Activated naive CD4-positive, alpha-beta T cell treated with anti-CD3 and anti-CD28 coated beads, Interleukin-2, amount 50 U/mL, for 72 hours (primary cell): Measurements from ENCODE around the gene LSM11. TPM values are rescaled to one million over a fixed set of nuclear protein-coding genes. Genes with fewer than 3 reads are reported as not detected.

ENCODE experiments used
- ATAC-seq, 2 donors: fragments of 150-1000 bp; cut with Tn5 transposase; 2 replicates each; pipeline ENCODE4 v1.10.0; 2021; ENCODE audit warnings: mild to moderate bottlenecking in 2 of 2, moderate library complexity in 2 of 2
- DNase-seq, 2 donors: peaks; one replicate each; pipeline ENCODE4 v3.0.0; 2021 to 2022; ENCODE audit warnings: low spot score in 2 of 2
- H3K27ac Mint-ChIP-seq, 2 donors: one replicate each; pipeline ENCODE4 v1.8.0; 2022; ENCODE audit warnings: mild to moderate bottlenecking in 2 of 2, mixed read lengths in 2 of 2
- H3K36me3 Mint-ChIP-seq, 2 donors: one replicate each; pipeline ENCODE4 v1.8.0; 2022; ENCODE audit warnings: mixed read lengths in 2 of 2
- H3K9me3 Mint-ChIP-seq, 2 donors: one replicate each; pipeline ENCODE4 v1.8.0; 2022; ENCODE audit warnings: mixed read lengths in 2 of 2
- total RNA-seq, 2 donors: library from RNA; stranded (reverse); gene quantifications; one replicate each; pipeline ENCODE4 v1.2.3, GENCODE V29; 2022

Gene LSM11
- total RNA-seq, 2 donors from 2014 or later, result 7.8 to 9.1 TPM

DNA sequence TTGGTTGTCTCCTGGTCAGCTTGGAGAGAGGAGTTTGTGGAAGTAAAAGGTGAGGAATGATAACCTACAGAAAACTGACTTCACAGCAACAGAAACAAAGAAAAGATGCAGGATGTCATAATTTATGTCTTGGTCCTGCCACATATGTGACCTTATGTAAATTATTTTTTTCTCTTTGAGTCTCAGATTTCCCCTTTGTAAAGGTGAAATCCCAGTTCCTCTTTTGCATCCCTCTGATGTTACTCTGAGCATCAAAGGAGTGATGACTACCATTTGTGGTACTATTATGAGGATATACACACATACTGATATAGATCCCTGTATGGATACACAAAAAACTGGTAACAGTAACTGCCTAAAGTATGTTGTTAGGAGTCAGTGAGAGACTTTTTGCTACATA lies 13.7 kb upstream of the LSM11 start:
- ATAC-seq (peak; percentile 75 to 80), DNase-seq (no peak)
- Mint-ChIP-seq H3K9me3 (no peaks in the 10 kb centered on the region), H3K27ac (peak overlapping the region in 1 of 2 donors; percentile 94), H3K36me3 (peaks cover 10 to 26% of the 10 kb centered on the region in 2 donors)

- DNase-seq (no peak), ATAC-seq (no peak)
- H3K36me3 Mint-ChIP-seq, result peaks cover 10 to 25% of the 10 kb centered on the region in 2 donors
- no peaks in the 10 kb centered on the region for H3K9me3 Mint-ChIP-seq
- peak overlapping the region; percentile 94 to 97 for H3K27ac Mint-ChIP-seq
Observed at GRCh38 chr5:157730900-157731271, 12.6 kb upstream of the LSM11 start.

DNA sequence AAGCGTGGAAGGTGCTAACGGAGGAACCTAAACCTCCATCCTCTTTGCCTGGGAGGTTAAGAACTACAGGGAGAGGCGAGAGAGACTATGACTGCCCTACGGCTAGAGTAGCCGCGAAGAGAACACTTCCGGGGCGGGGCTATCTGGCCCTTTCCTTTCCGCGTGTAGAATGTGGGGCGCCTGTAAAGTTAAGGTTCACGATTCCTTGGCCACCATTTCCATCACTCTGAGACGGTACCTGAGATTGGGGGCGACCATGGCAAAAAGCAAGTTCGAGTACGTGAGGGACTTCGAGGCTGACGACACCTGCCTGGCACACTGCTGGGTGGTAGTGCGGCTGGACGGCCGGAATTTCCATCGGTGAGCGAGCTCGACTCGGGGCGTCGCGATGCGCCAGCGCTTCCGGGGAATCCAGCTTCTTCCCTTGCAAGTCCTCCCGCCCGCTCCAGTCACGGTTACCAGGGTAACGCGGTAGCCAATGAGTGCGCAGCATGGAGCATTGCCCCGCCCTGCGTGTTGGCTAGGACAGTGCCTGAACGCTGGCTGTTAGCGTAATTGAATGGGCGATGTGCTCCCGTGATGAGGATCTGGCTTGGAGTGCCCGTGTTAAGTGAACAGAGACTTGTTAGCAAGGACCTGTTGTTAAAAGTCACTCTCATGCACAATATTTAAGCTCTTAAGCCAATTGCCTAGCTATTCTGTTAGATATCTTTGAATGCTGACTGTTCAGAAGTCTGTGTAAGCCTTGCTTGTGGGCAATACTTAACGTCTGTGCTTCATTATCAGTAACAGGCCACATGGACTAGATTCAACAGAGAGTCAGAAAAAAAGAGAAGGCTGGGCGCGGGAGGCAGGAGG lies 12.0 kb upstream of the LSM11 start, which contains the start of gene THG1L:
TSS of gene THG1L (plus strand) at position 149 of the 858 bp plus-strand sequence. CDS start at position 170, 21 bp downstream.
- peak; percentile 97 to 99 for DNase-seq
- Mint-ChIP-seq H3K9me3 (no peaks in the 10 kb centered on the region), H3K36me3 (peaks cover 10 to 19% of the 10 kb centered on the region in 2 donors), H3K27ac (peak within 1 kb of the TSS; percentile 94 to 97)
- peak; percentile 93 to 95 for ATAC-seq

DNA sequence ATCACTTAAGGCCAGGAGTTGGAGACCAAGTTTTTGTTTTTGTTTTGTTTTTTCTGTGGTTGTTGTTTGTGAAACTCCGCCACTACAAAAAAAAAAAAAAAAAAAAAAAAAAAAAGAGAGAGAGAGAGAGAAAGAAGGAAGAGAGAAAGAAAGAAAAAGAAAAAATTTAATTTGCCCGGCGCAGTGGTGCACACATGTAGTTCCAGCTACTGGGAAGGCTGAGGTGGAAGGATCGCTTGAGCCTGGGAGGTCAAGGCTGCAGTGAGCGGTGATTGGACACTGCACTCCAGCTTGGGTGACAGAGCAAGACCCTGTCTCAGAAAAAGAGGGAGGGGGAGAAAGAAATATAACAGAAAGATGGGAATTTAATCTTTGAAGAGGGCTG lies 11.4 kb upstream of the LSM11 start:
- H3K36me3 Mint-ChIP-seq, result peaks cover 10 to 16% of the 10 kb centered on the region in 2 donors
- DNase-seq, result no peak

GRCh38 chr5:157732596-157733262 lies 10.8 kb upstream of the LSM11 start:
- H3K9me3 Mint-ChIP-seq, result no peaks in the 10 kb centered on the region
- H3K36me3 Mint-ChIP-seq, result peaks cover 10 to 16% of the 10 kb centered on the region in 2 donors
- no peak overlapping the region for H3K27ac Mint-ChIP-seq
- no peak for ATAC-seq
- DNase-seq, result no peak

More for the DNA sequence above, 11.4 kb upstream of the LSM11 start:
- Mint-ChIP-seq H3K9me3 (no peaks in the 10 kb centered on the region), H3K27ac (peak overlapping the region; percentile 94 to 97)
- no peak for ATAC-seq

- DNase-seq (no peak), ATAC-seq (no peak)
- Mint-ChIP-seq H3K27ac (no peak overlapping the region), H3K36me3 (peaks cover 10% of the 10 kb centered on the region in 2 donors), H3K9me3 (no peaks in the 10 kb centered on the region)
Observed at GRCh38 chr5:157734436-157734835, 9.1 kb upstream of the LSM11 start.

DNA sequence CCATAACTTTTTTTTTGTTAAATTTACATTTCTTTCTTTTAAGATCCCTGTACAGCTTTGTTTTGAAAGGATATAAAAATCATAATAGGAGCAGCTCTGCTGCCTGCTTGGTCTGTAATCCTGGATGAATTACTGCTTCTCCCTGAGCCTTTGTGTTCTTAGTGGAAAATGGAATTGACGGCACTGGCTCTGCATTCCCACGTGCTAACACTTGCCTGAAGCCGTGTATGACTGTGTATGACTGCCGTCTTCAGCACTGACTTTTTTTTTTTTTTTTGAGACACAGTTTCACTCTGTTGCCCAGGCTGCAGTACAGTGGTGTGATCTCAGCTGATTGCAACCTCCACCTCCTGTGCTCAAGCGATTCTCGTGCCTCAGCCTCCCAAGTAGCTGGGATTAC lies 7.5 kb upstream of the LSM11 start:
- H3K36me3 Mint-ChIP-seq, result peaks cover 8 to 10% of the 10 kb centered on the region in 2 donors
- ATAC-seq, result no peak
- no peak overlapping the region for H3K27ac Mint-ChIP-seq
- H3K9me3 Mint-ChIP-seq, result no peaks in the 10 kb centered on the region
- DNase-seq, result no peak

DNA sequence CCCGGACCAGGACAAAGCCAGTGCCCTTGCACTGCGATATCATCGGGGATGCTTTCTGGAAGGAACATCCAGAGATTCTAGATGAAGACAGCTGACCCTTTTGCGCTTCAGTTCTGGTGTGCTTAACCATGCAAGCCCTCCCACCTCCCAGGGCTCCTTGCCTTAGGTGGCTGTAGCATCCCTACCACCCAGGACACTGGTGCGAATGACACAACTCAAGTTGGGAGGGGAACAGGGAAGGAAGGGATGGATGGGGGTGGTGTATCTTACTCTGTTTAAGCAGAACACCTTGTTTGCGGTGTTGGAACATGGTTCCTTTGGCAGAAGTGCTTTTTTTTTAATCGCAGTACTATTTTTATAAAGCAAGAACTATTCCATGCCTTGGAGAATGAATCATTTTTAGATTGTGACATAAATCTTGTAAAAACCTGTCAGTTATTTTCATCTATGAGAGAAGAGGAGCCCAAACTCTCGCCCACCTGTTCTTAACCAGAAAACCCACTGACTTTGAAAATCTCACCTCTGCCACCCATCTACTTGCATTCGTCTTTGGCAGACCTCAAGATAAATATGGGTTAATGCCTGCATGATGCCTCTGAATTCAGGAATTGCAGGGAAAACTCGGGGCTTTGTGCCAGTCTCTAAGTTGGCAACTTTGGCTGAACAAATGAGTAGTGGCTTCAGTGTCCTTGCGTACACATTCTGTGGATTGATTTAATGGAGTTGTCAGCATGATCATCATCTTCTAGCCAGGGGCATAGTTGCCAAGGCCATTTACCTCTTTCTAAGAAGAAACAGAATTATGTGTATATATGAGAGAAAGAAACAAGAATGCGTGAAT lies 3.9 kb upstream of the LSM11 start:
- H3K36me3 Mint-ChIP-seq, result peaks cover 6% of the 10 kb centered on the region in 2 donors
- ATAC-seq (no peak), DNase-seq (no peak)
- no peaks in the 10 kb centered on the region for H3K9me3 Mint-ChIP-seq
- no peak overlapping the region for H3K27ac Mint-ChIP-seq

GRCh38 chr5:157740229-157740610 lies 3.3 kb upstream of the LSM11 start:
- Mint-ChIP-seq H3K27ac (no peak overlapping the region), H3K9me3 (no peaks in the 10 kb centered on the region), H3K36me3 (peaks cover 8 to 11% of the 10 kb centered on the region in 2 donors)
- no peak for ATAC-seq
- no peak for DNase-seq

DNA sequence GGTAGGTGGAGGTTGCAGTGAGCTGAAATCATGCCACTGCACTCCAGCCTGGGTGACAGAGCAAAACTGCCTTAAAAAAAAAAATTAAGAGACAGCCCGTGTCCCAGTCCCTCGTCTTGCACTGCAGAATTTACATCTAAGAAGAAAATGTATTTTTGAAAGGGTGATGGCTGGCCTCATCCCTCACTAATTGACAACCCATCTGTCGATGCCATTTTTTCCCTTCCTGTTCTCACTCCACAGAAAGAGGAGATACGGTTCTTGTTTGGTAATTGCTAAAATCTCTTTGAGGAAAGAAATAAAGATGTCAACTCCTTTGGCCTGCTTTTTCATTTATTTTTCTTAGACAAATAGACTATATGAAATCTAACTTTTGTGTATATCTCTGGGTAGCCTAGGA lies 2.4 kb upstream of the LSM11 start:
- no peak for ATAC-seq
- Mint-ChIP-seq H3K9me3 (no peaks in the 10 kb centered on the region), H3K27ac (no peak overlapping the region), H3K36me3 (peaks cover 8 to 15% of the 10 kb centered on the region in 2 donors)
- no peak for DNase-seq

DNA sequence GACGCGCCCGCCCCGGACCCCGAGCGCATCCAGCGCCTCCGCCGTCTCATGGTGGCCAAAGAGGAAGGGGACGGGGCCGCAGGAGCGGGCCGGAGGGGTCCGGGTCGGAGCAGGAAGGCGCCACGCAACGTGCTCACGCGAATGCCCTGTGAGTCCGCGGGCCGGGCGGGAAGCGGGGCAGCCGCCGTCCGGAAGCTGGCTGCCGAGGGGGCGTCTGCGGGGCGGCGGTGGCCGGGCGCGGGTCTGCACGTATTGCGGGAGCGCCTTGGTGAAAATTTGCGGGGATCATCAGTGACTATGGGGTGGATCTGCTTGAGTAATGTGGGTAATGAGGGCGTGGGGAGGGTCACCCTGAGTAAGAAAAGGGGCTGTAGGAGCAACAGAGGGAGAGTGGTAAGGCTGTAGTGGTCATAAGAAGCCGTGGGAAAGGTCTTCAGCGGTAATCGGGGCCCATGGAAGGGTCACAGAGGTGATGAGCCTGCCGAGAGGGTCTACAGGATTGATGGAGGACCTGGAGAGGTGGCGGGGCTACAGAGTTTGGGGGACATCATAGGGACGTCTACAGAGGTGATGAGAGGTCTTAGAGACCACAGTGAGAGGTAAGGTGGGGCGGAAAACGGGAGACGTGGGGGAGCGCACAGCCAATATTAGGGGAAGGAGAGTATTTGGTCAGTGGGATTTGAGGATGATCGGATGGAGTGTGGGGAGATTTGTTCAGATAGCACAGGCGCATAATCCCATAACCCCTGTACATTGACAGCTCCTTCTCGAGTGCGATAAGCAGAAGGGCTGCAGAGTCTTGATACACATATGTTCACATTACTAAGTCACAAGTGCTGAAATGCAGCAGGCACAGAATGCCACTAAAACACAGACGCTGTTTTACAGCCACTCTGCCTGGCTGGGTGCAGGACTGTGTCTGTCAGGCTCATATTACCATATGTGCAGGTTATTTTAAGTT lies 819 bp downstream of the LSM11 start:
- H3K9me3 Mint-ChIP-seq, result no peaks in the 10 kb centered on the region
- ATAC-seq, result peak; percentile 12 to 43

DNA sequence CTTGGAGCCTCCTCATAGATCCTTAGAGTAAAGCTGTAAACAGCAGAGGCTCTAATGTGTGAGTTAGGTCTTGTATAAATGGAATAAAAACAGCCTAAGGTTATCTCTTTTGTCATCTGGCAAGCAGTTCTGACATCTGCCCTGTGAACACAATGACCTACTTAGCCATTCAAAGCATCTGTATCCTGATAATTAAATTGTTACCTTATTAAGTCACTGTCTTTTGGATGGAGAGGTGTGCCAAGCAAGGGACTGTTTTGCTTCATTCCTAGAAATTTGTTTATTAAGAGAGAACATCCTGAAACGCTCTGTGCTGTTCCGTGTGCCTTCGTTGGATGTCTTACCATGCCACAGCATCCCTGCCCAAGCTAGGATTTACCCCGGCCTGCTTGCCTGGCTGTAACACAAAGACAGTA lies 1.5 kb downstream of the LSM11 start:
- Mint-ChIP-seq H3K27ac (peak overlapping the region in 1 of 2 donors; percentile 90), H3K9me3 (no peaks in the 10 kb centered on the region), H3K36me3 (peaks cover 8 to 15% of the 10 kb centered on the region in 2 donors)
- no peak for DNase-seq
- no peak for ATAC-seq

More for the DNA sequence above, 819 bp downstream of the LSM11 start:
- peaks cover 8 to 15% of the 10 kb centered on the region in 2 donors for H3K36me3 Mint-ChIP-seq
- DNase-seq, result peak in 1 of 2 donors; percentile 59
- H3K27ac Mint-ChIP-seq, result peak overlapping the region; percentile 90 to 92

GRCh38 chr5:157747173-157747740 lies 3.7 kb downstream of the LSM11 start:
- ATAC-seq (no peak), DNase-seq (no peak)
- Mint-ChIP-seq H3K9me3 (no peaks in the 10 kb centered on the region), H3K36me3 (peaks cover 8 to 15% of the 10 kb centered on the region in 2 donors), H3K27ac (no peak overlapping the region)

- Mint-ChIP-seq H3K27ac (peak overlapping the region in 1 of 2 donors; percentile 18), H3K9me3 (no peaks in the 10 kb centered on the region), H3K36me3 (peaks cover 8 to 15% of the 10 kb centered on the region in 2 donors)
- DNase-seq (no peak), ATAC-seq (peak in 1 of 2 donors; percentile 12)
Observed at GRCh38 chr5:157747766-157748700, 4.5 kb downstream of the LSM11 start.
